Small intestine (tissue), 7 donors: ENCODE data around the gene SOCS4. TPM values are rescaled to one million over a fixed set of nuclear protein-coding genes. Genes with fewer than 3 reads are reported as not detected.
"Not testable (repeated sequence)": the region's sequence is repeated elsewhere in the genome, so short reads cannot be mapped to it uniquely, and the experiment has no call there.

ENCODE experiments used
- DNase-seq, 2 donors: peaks; one replicate each; pipeline versions ENCODE4 v3.0.0 to v3.0.0-alpha.2; 2013
- FAIRE-seq: peaks from 2 replicates; lab custom pipeline; 2012; peaks lifted over from hg19 to GRCh38; lab: Jason Lieb, UNC
- H3K27ac ChIP-seq, 3 donors: one replicate each; pipeline ENCODE4 v1.5.1; 2013; ENCODE audit warnings: low read length in 2 of 3, mild to moderate bottlenecking in 2 of 3, control low read depth in 1 of 3, inconsistent platforms in 1 of 3, low read depth in 1 of 3, moderate library complexity in 1 of 3
- H3K27me3 ChIP-seq, 3 donors: one replicate each; pipeline ENCODE4 v1.6.1; 2013; ENCODE audit warnings: low read length in 3 of 3, inconsistent platforms in 1 of 3; ENCODE audit not compliant: control insufficient read depth in 3 of 3, insufficient read depth in 3 of 3
- H3K36me3 ChIP-seq, 3 donors: one replicate each; pipeline ENCODE4 v1.6.1; 2013; ENCODE audit warnings: low read length in 3 of 3, inconsistent platforms in 1 of 3, low read depth in 1 of 3, mild to moderate bottlenecking in 1 of 3, moderate library complexity in 1 of 3; ENCODE audit not compliant: control insufficient read depth in 3 of 3, insufficient read depth in 2 of 3
- H3K4me1 ChIP-seq, 3 donors: one replicate each; pipeline ENCODE4 v1.6.1; 2013; ENCODE audit warnings: low read length in 2 of 3, inconsistent platforms in 1 of 3, low read depth in 1 of 3, mild to moderate bottlenecking in 1 of 3, moderate library complexity in 1 of 3; ENCODE audit not compliant: control insufficient read depth in 3 of 3, insufficient read depth in 2 of 3
- H3K4me3 ChIP-seq, 3 donors: one replicate each; pipeline ENCODE4 v1.5.1; 2013; ENCODE audit warnings: low read length in 3 of 3, control low read depth in 1 of 3, inconsistent platforms in 1 of 3, low read depth in 1 of 3, mild to moderate bottlenecking in 1 of 3, moderate library complexity in 1 of 3
- H3K9me3 ChIP-seq, 2 donors: one replicate each; pipeline ENCODE4 v1.6.1; 2013; ENCODE audit warnings: low read depth in 1 of 2, low read length in 1 of 2; ENCODE audit not compliant: control insufficient read depth in 2 of 2, insufficient read depth in 1 of 2
- WGBS, 3 donors: extraction: QIAGEN DNeasy Blood & Tissue Kit; methylation state at CpG; one replicate each; pipeline ENCODE4 v1.1.7; 2013; 5-methylcytosine and 5-hydroxymethylcytosine counted together
- polyA plus RNA-seq, 4 donors: library from polyadenylated mRNA; stranded (reverse) in 3 of 4; unstranded in 1 of 4; fragments of 200-250 nt in 3 of 4; fragments of 120-200 nt in 1 of 4; gene quantifications; one replicate each; pipeline versions ENCODE4 v1.2.1 to v1.2.3, GENCODE V29; 2013
- donor health status: healthy with polysubstance abuse.
- donor health status: control.
- donor health status: control.
- donor health status: Bipolar disorder and iron deficiency.
- donor health status: healthy.

SOCS4 gene
- polyA plus RNA-seq, 4 donors, result 4.8 to 11.1 (median 10.0) TPM

- Histone ChIP-seq H3K4me3 (no peak overlapping the region), H3K27ac (no peak overlapping the region), H3K4me1 (no peaks in the 10 kb centered on the region), H3K9me3 (no peaks in the 10 kb centered on the region), H3K36me3 (peaks cover 0 to 2% (median 0%) of the 10 kb centered on the region in 3 donors), H3K27me3 (no peaks in the 10 kb centered on the region)
- FAIRE-seq, result no peak
- 95 to 98% (median 96%) methylated on average over 2 of the region's 2 CpGs for WGBS, 3 donors
- DNase-seq, result no peak
These were observed 7.0 kb upstream of the SOCS4 start for GRCh38 chr14:55019968-55020554.

- not testable (repeated sequence) for FAIRE-seq, DNase-seq, H3K9me3 ChIP-seq, H3K4me1 ChIP-seq, H3K36me3 ChIP-seq, H3K4me3 ChIP-seq, H3K27me3 ChIP-seq, H3K27ac ChIP-seq
- 79 to 90% (median 81%) methylated on average over 2 of the region's 5 CpGs for WGBS, 3 donors
These were observed 2.7 kb upstream of the SOCS4 start for GRCh38 chr14:55024365-55024764.

- Histone ChIP-seq H3K27ac (no peak overlapping the region), H3K4me1 (peaks cover 0 to 8% (median 4%) of the 10 kb centered on the region in 3 donors), H3K9me3 (no peaks in the 10 kb centered on the region), H3K27me3 (no peaks in the 10 kb centered on the region), H3K4me3 (peak overlapping the region in 1 of 3 donors; percentile 83), H3K36me3 (no peaks in the 10 kb centered on the region)
- DNase-seq (no peak), FAIRE-seq (no peak)
- WGBS, 3 donors, result 18 to 32% (median 27%) methylated on average over 7 of the region's 7 CpGs
These were observed 1.1 kb upstream of the SOCS4 start for GRCh38 chr14:55025948-55026347.

- H3K27me3 ChIP-seq, result no peaks in the 10 kb centered on the region
- WGBS, 3 donors, result 1 to 3% (median 2%) methylated on average over 9 of the region's 9 CpGs
- no peak for FAIRE-seq
These were observed 619 bp upstream of the SOCS4 start for GRCh38 chr14:55026441-55026792.

GRCh38 chr14:55028066-55028465 is 1.0 kb downstream of the SOCS4 start:
- no peak overlapping the region for H3K27ac ChIP-seq
- no peak for DNase-seq
- no peak for FAIRE-seq
- no peaks in the 10 kb centered on the region for H3K27me3 ChIP-seq
- peak overlapping the region; percentile 14 to 83 (median 82) for H3K4me3 ChIP-seq
- no peaks in the 10 kb centered on the region for H3K9me3 ChIP-seq
- peaks cover 0 to 8% (median 4%) of the 10 kb centered on the region in 3 donors for H3K4me1 ChIP-seq
- H3K36me3 ChIP-seq, result no peaks in the 10 kb centered on the region
- 5% methylated on average over 8 of the region's 8 CpGs for WGBS, 3 donors

More at GRCh38 chr14:55026441-55026792, 619 bp upstream of the SOCS4 start:
- H3K9me3 ChIP-seq, result no peaks in the 10 kb centered on the region
- H3K36me3 ChIP-seq, result no peaks in the 10 kb centered on the region
- H3K27ac ChIP-seq, result peak overlapping the region; percentile 12 to 98 (median 85)
- peak in 1 of 2 donors; percentile 4 for DNase-seq
- H3K4me3 ChIP-seq, result peak overlapping the region; percentile 57 to 83 (median 82)
- H3K4me1 ChIP-seq, result peaks cover 0 to 8% (median 4%) of the 10 kb centered on the region in 3 donors

- FAIRE-seq, result no peak
- H3K4me1 ChIP-seq, result peaks cover 0 to 8% (median 4%) of the 10 kb centered on the region in 3 donors
These were observed 1.4 kb downstream of the SOCS4 start for GRCh38 chr14:55028476-55028875.

GRCh38 chr14:55031190-55031589 is 4.2 kb downstream of the SOCS4 start:
- Histone ChIP-seq H3K36me3 (peaks cover 2 to 4% (median 2%) of the 10 kb centered on the region in 3 donors), H3K4me3 (no peak overlapping the region), H3K27ac (no peak overlapping the region), H3K27me3 (no peaks in the 10 kb centered on the region), H3K4me1 (peaks cover 0 to 8% (median 1%) of the 10 kb centered on the region in 3 donors), H3K9me3 (no peaks in the 10 kb centered on the region)
- FAIRE-seq, result no peak
- DNase-seq, result no peak
- WGBS, 3 donors, result 34 to 58% (median 51%) methylated on average over 2 of the region's 2 CpGs

More at GRCh38 chr14:55028476-55028875, 1.4 kb downstream of the SOCS4 start:
- H3K27me3 ChIP-seq, result no peaks in the 10 kb centered on the region
- H3K36me3 ChIP-seq, result no peaks in the 10 kb centered on the region
- H3K27ac ChIP-seq, result no peak overlapping the region
- H3K4me3 ChIP-seq, result peak overlapping the region in 1 of 3 donors; percentile 83
- no peaks in the 10 kb centered on the region for H3K9me3 ChIP-seq
- 46 to 62% (median 47%) methylated on average over 4 of the region's 4 CpGs for WGBS, 3 donors
- no peak for DNase-seq

GRCh38 chr14:55037995-55038394 is 11.0 kb downstream of the SOCS4 start:
- not testable (repeated sequence) for H3K4me3 ChIP-seq

GRCh38 chr14:55038708-55039107 is 11.7 kb downstream of the SOCS4 start:
- H3K27me3 ChIP-seq, result no peaks in the 10 kb centered on the region
- H3K36me3 ChIP-seq, result peaks cover 2 to 21% (median 7%) of the 10 kb centered on the region in 3 donors
- H3K27ac ChIP-seq, result no peak overlapping the region
- FAIRE-seq, result no peak
- peaks cover 0 to 3% of the 10 kb centered on the region in 2 donors for H3K9me3 ChIP-seq
- DNase-seq, result peak in 1 of 2 donors; percentile 38
- no peaks in the 10 kb centered on the region for H3K4me1 ChIP-seq
- H3K4me3 ChIP-seq, result no peak overlapping the region

More at GRCh38 chr14:55037995-55038394, 11.0 kb downstream of the SOCS4 start:
- DNase-seq, H3K27ac ChIP-seq, H3K4me1 ChIP-seq, H3K27me3 ChIP-seq, FAIRE-seq, H3K9me3 ChIP-seq: not testable (repeated sequence)
- H3K36me3 ChIP-seq, result peaks cover 2 to 21% (median 2%) of the 10 kb centered on the region in 3 donors
